Erythroblast (primary cell): ENCODE measurements around the gene ACR.

Source experiments
- GATA1 ChIP-seq: IDR thresholded peaks from 2 replicates; pipeline ENCODE4 v1.6.1; 2011; ENCODE audit warnings: low read depth, mild to moderate bottlenecking, control low read depth, low read length, moderate library complexity
- POLR2A ChIP-seq: IDR thresholded peaks from 2 replicates; pipeline ENCODE4 v1.6.1; 2011; ENCODE audit warnings: mild to moderate bottlenecking, low read length

- no peak for TF ChIP-seq POLR2A
- no peak for TF ChIP-seq GATA1
Measured at GRCh38 chr22:50703726-50704509, 34.1 kb upstream of the ACR start.
